HG02981 (cell line): ENCODE data around the gene IFNGR1.

ENCODE experiments used
- ATAC-seq: cut with Tn5 transposase; IDR thresholded peaks from one replicate; pipeline ENCODE4 v1.9.1; 2021; ENCODE audit warnings: mild to moderate bottlenecking, moderate library complexity; ENCODE audit not compliant: unreplicated experiment

IFNGR1 gene

DNA sequence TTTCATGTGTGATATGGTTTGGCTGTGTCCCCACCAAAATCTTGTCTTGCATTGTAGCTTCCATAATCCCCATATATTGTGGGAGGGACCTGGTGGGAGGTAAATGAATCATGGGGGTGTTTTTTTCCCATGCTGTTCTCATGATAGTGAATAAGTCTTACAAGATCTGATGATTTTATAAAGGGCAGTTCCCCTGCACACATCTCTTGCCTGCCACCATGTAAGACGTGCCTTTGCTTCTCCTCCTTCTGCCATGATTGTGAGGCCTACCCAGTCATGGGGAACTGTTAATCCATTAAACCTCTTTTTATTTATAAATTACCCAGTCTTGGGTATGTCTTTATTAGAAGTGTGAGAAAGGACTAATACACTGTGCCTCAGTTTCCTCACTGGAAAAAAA, 41.6 kb downstream of the IFNGR1 start:
- ATAC-seq = no peak

DNA sequence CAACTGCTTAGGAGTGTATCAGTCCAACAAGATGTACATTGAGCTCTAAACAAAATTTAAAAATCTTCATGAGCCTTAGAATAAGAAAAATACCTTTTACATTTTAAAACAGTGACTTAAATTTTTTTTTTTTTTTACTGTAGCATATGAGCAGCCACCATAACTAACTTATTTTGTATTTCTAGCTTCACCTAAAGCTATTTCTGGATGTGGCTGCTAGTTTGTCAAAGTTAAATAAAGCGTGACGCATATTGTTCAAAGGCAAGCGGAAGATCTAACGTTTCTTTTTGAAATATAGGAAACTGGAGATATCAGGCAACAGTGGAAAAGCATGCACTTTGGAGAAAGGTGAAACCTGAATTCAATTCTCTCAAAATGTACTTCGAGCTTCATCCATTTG, 42.5 kb downstream of the IFNGR1 start:
- ATAC-seq = no peak

GRCh38 chr6:137175868-137176245, 43.3 kb downstream of the IFNGR1 start:
- ATAC-seq = no peak

GRCh38 chr6:137175157-137175867, 43.9 kb downstream of the IFNGR1 start:
- ATAC-seq = no peak

GRCh38 chr6:137173501-137173900, 45.7 kb downstream of the IFNGR1 start, which contains the start of gene IL22RA2:
Gene IL22RA2 (minus strand): TSS chr6:137173644. CDS start chr6:137161749, 11,895 bp downstream.
- ATAC-seq = no peak

DNA sequence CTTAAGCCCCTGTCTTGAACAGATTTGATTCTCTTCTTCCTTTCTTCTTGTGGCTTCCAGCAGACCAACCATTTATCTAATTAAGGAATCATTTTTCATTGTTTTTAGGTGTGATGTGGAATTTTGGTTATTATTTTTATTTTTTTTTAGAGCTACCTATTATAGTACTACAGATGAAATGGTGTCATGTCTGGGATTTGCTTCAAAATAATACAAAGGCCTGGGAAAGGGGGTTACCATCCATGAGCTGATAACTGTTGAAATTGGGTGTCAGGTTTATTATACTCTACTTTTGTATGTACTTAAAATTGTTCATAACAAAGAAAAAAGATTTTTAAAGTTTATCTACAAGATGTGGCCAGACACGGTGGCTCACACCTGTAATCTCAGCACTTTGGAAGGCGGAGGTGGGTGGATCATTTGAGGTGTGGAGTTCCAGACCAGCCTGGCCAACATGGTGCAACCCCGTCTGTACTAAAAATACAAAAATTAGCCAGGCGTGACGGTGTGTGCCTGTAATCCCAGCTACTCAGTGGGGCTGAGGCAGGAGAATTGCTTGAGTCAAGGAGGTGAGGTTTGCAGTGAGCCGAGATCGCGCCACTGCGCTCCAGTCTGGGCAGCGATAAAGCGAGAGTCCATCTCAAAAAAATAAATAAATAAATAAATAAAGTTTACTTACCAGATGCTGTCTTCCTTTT, 46.3 kb downstream of the IFNGR1 start:
- ATAC-seq = no peak

GRCh38 chr6:137171824-137172733, 47.1 kb downstream of the IFNGR1 start:
- ATAC-seq = peak; percentile 55

- no peak for ATAC-seq
Measured at GRCh38 chr6:137171053-137171374, 48.2 kb downstream of the IFNGR1 start.

GRCh38 chr6:137170266-137171052, 48.7 kb downstream of the IFNGR1 start:
- no peak for ATAC-seq

DNA sequence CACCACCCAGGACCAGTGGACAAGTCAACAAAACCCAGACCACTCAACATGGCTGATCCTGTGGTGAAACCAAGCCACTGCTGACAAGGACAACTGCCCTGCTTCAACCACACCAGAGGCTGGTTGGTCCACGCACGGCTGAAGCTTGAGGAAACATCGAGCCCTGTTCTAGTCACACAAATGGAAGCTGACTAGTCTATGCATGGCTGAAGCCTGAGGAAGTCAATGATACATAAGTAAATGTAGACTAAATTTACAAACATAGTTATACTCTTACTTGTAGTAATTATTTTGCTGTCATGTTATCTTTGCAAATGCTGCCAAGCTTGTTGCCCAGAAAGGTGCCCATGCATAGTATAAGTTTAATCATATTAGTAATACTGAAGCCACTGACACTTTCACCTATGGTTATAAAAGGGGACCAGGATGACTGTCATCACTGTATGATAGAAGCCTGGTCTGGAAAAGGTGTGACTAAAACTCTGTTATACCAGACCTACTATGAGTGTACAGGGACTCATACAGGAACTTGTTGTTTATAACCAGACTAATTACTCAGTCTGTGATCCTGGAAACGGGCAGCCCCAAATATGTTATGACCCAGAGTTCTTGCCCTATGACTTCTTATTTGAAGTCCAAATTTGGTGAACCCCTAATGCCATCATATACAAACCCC, 51.3 kb downstream of the IFNGR1 start:
- no peak for ATAC-seq

- ATAC-seq = no peak
Measured at GRCh38 chr6:137166247-137167098, 52.7 kb downstream of the IFNGR1 start.

DNA sequence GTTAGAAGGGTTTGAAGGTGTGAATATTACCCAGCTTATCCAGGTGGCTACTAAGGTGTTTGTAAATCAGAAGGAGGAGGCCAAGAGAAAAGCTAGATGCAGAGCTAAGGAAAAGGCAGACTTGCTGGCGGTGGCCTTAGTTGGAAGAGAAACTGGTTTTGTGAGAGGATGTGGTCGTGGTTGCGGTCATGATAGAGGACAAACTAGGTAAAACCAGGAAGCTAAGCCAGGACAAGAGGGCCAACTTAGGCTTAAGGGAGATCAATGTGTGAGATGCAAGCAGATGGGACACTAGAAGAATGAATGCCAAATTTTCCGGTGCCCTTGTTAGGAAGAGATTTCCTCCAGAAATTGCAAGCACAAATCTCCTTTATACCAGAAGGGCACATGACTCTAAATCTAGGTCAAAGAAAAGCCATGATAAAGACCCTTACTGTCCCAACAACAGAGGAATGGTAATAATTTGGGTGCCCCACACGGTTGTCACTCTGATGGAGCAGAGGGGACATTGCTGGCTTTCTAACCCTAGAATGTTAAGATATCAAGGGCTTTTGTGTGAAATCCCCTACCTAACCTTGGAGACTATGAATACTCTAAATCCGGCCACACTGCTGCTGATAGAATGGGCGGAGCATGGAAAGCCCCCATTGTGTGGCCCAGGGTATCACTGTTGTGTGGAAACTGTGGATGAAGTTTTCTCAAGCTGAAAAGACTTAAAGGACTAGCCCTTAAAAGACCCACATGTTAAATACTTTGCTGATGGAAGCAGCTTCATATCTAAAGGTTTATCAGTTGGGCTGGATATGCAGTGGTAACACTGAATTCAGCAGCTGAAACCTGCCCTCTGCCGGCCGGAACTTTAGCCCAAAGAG, 53.6 kb downstream of the IFNGR1 start:
- peak; percentile 50 for ATAC-seq

- no peak for ATAC-seq
Measured at GRCh38 chr6:137163732-137164318, 55.4 kb downstream of the IFNGR1 start.

- ATAC-seq = no peak
Measured at GRCh38 chr6:137162692-137163306, 56.4 kb downstream of the IFNGR1 start.

- no peak for ATAC-seq
Measured at GRCh38 chr6:137161949-137162348, 57.2 kb downstream of the IFNGR1 start.

- no peak for ATAC-seq
Measured at GRCh38 chr6:137160763-137161162, 58.4 kb downstream of the IFNGR1 start.

DNA sequence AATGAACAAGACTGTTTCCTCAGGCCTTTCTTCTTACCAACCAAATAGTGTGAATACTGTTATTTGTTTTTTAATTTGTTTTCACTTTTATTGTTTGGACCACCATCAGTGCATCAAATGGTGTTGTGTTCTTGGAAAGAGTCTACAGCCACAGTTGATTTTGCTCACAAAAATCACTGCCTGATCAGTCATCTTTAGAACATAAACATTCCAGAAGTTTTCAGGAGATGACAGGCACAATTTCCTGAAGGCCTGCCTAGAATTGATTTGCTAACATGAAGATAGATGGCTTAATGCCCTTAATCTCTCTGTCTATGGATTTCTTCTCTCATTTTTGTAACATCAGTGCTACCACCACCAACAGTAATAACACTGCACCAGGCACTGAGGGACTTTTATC, 59.3 kb downstream of the IFNGR1 start:
- ATAC-seq = no peak

GRCh38 chr6:137157601-137158000, 61.6 kb downstream of the IFNGR1 start:
- no peak for ATAC-seq
